GM23338 (cell line): ENCODE data around the gene LRBA. TPM values are rescaled to one million over a fixed set of nuclear protein-coding genes. Genes with fewer than 3 reads are reported as not detected.

Source experiments
- ATAC-seq: fragments of 200-7000 bp; cut with Tn5 transposase; 3 replicates; pipeline ENCODE4 v1.9.1; 2020
- DNase-seq: peaks from one replicate; pipeline ENCODE4 v3.0.0-alpha.2; 2015; ENCODE audit warnings: low spot score
- H2AFZ ChIP-seq: fragments of 200-600 bp; sonication (generic); 2 replicates; pipeline ENCODE4 v1.8.0; 2016; ENCODE audit warnings: antibody characterized with exemption, mild to moderate bottlenecking, moderate library complexity
- H3F3A ChIP-seq: fragments of 200-600 bp; sonication (generic); replicated peaks from 2 replicates; pipeline ENCODE4 v1.8.0; 2017; ENCODE audit warnings: antibody characterized with exemption, mixed run types, low read depth
- H3K27ac ChIP-seq: fragments of 200-600 bp; sonication (generic); 2 replicates; pipeline ENCODE4 v1.6.1; 2016; ENCODE audit warnings: low read depth
- H3K27me3 ChIP-seq: fragments of 200-600 bp; sonication (generic); 2 replicates; pipeline ENCODE4 v1.8.0; 2016; ENCODE audit warnings: mild to moderate bottlenecking, mixed run types, moderate library complexity; ENCODE audit not compliant: insufficient read depth
- H3K36me3 ChIP-seq: fragments of 200-600 bp; sonication (generic); 2 replicates; pipeline ENCODE4 v1.8.0; 2016; ENCODE audit warnings: mild to moderate bottlenecking; ENCODE audit not compliant: insufficient read depth
- H3K4me1 ChIP-seq: fragments of 200-600 bp; sonication (generic); 2 replicates; pipeline ENCODE4 v1.8.0; 2016; ENCODE audit warnings: mild to moderate bottlenecking, moderate library complexity; ENCODE audit not compliant: insufficient read depth
- H3K4me2 ChIP-seq: fragments of 200-600 bp; sonication (generic); 2 replicates; pipeline ENCODE4 v1.7.1; 2017; ENCODE audit warnings: mixed run types
- H3K4me3 ChIP-seq: fragments of 200-600 bp; sonication (generic); 2 replicates; pipeline ENCODE4 v1.6.1; 2016; ENCODE audit warnings: mixed run types
- H3K79me2 ChIP-seq: fragments of 200-600 bp; sonication (generic); replicated peaks from 2 replicates; pipeline ENCODE4 v1.8.0; 2017; ENCODE audit warnings: mild to moderate bottlenecking; ENCODE audit not compliant: insufficient read depth
- H3K9me2 ChIP-seq: fragments of 200-600 bp; sonication (generic); 2 replicates; pipeline ENCODE4 v1.8.0; 2017; ENCODE audit not compliant: insufficient read depth
- H4K20me1 ChIP-seq: fragments of 200-600 bp; sonication (generic); replicated peaks from 2 replicates; pipeline ENCODE4 v1.8.0; 2017; ENCODE audit warnings: mild to moderate bottlenecking; ENCODE audit not compliant: insufficient read depth
- H3K27ac Mint-ChIP-seq: 2 replicates; pipeline ENCODE4 v1.8.0; 2020; ENCODE audit warnings: inconsistent platforms, mild to moderate bottlenecking, moderate library complexity, mixed read lengths
- H3K27me3 Mint-ChIP-seq: 3 replicates; pipeline ENCODE4 v1.8.0; 2022; ENCODE audit warnings: low read depth, mild to moderate bottlenecking, moderate library complexity, mixed read lengths, inconsistent platforms; ENCODE audit not compliant: insufficient read depth, poor library complexity
- H3K36me3 Mint-ChIP-seq: 3 replicates; pipeline ENCODE4 v1.8.0; 2021; ENCODE audit warnings: low read depth, mild to moderate bottlenecking, inconsistent platforms, moderate library complexity, mixed read lengths
- H3K4me1 Mint-ChIP-seq: 3 replicates; pipeline ENCODE4 v1.8.0; 2020; ENCODE audit warnings: mild to moderate bottlenecking, inconsistent platforms, mixed read lengths
- H3K4me3 Mint-ChIP-seq: 3 replicates; pipeline ENCODE4 v1.8.0; 2021; ENCODE audit warnings: moderate library complexity, mild to moderate bottlenecking, inconsistent platforms, mixed read lengths
- H3K9me3 Mint-ChIP-seq: 3 replicates; pipeline ENCODE4 v1.8.0; 2020; ENCODE audit warnings: moderate library complexity, mild to moderate bottlenecking, inconsistent platforms, mixed read lengths
- EZH2phosphoT487 ChIP-seq: fragments of 200-600 bp; sonication (generic); IDR thresholded peaks from one replicate; pipeline ENCODE4 v1.8.1; 2018; ENCODE audit warnings: antibody characterized with exemption; ENCODE audit not compliant: unreplicated experiment
- POLR2AphosphoS5 ChIP-seq: IDR thresholded peaks from 2 replicates; pipeline ENCODE4 v1.6.1; 2016; ENCODE audit warnings: antibody characterized with exemption, low read depth
- ZNF331 ChIP-seq: fragments of 250-450 bp; sonication (Bioruptor Pico); IDR thresholded peaks from 2 replicates; pipeline ENCODE4 v1.5.0; 2020; ENCODE audit warnings: low read depth, mild to moderate bottlenecking, moderate library complexity
- ZNF462 ChIP-seq: fragments of 250-450 bp; sonication (Bioruptor Pico); IDR thresholded peaks from 2 replicates; pipeline ENCODE4 v1.5.0; 2020; ENCODE audit warnings: mild to moderate bottlenecking, moderate library complexity
- polyA plus RNA-seq: library from polyadenylated mRNA; unstranded; fragments of >200 nt; fragmentation: Nextera tagmentation; extraction: Ambion mirVana; gene quantifications from 2 replicates; pipeline ENCODE4 v1.2.1, GENCODE V29; 2016
- total RNA-seq: library from RNA; depleted of rRNA; stranded (reverse); fragments of >200 nt; shearing (Covaris generic); gene quantifications from 2 replicates; pipeline ENCODE4 v1.2.3, GENCODE V29; 2014

Gene LRBA
- total and polyA plus RNA-seq, 2 experiments from 2014 or later, result 23.3 to 126 TPM

- H3K4me2 ChIP-seq, result no peak overlapping the region
- H3K4me1 Mint-ChIP-seq, result peaks cover 13% of the 10 kb centered on the region
- H3K27ac Mint-ChIP-seq, result no peak overlapping the region
- no peak overlapping the region for H3K4me3 ChIP-seq
- no peak for TF ChIP-seq ZNF462 (CRISPR knock-in tag)
- no peak for TF ChIP-seq ZNF331 (CRISPR knock-in tag)
- no peak for TF ChIP-seq POLR2AphosphoS5
- no peak for TF ChIP-seq EZH2phosphoT487
- peaks cover 2% of the 10 kb centered on the region for H3K27me3 Mint-ChIP-seq
- H3K79me2 ChIP-seq, result no peaks in the 10 kb centered on the region
- no peaks in the 10 kb centered on the region for H3K27me3 ChIP-seq
- H3K27ac ChIP-seq, result no peak overlapping the region
- H3F3A ChIP-seq, result no peaks in the 10 kb centered on the region
- DNase-seq (peak; percentile 15), ATAC-seq (peak; percentile 47; the same call in 2 of the 3 replicates)
- H3K36me3 Mint-ChIP-seq, result 0 out of 3 replicates have a peak, but pooled peaks cover 2% of the 10 kb centered on the region
- H2AFZ ChIP-seq, result no peak overlapping the region
- H3K36me3 ChIP-seq, result no peaks in the 10 kb centered on the region
- H3K9me2 ChIP-seq, result no peaks in the 10 kb centered on the region
- no peaks in the 10 kb centered on the region; the same call in 2 of the 3 replicates for H3K9me3 Mint-ChIP-seq
- H3K4me1 ChIP-seq, result peaks cover 2% of the 10 kb centered on the region
- 0 out of 2 replicates have a peak, but pooled peaks cover 3% of the 10 kb centered on the region for H4K20me1 ChIP-seq
- no peak overlapping the region for H3K4me3 Mint-ChIP-seq
Observed at GRCh38 chr4:150342945-150343344, 672.1 kb downstream of the LRBA start.

- H3K4me2 ChIP-seq, result no peak overlapping the region
- DNase-seq (peak; percentile 44), ATAC-seq (peak; percentile 23; the same call in 2 of the 3 replicates)
- H3K27ac ChIP-seq, result no peak overlapping the region
- no peaks in the 10 kb centered on the region for H3K9me2 ChIP-seq
- no peaks in the 10 kb centered on the region for H3K79me2 ChIP-seq
- H4K20me1 ChIP-seq, result 0 out of 2 replicates have a peak, but pooled peaks cover 1% of the 10 kb centered on the region
- H2AFZ ChIP-seq, result no peak overlapping the region
- H3K4me1 Mint-ChIP-seq, result peaks cover 12% of the 10 kb centered on the region
- H3K36me3 ChIP-seq, result no peaks in the 10 kb centered on the region
- no peaks in the 10 kb centered on the region for H3K27me3 ChIP-seq
- 0 out of 3 replicates have a peak, but pooled peaks cover 2% of the 10 kb centered on the region for H3K36me3 Mint-ChIP-seq
- H3K4me3 ChIP-seq, result no peak overlapping the region
- peaks cover 12% of the 10 kb centered on the region for H3K4me1 ChIP-seq
- H3K27me3 Mint-ChIP-seq, result peaks cover 2% of the 10 kb centered on the region
- H3K27ac Mint-ChIP-seq, result no peak overlapping the region
- H3K4me3 Mint-ChIP-seq, result no peak overlapping the region
- H3F3A ChIP-seq, result no peaks in the 10 kb centered on the region
- no peaks in the 10 kb centered on the region; the same call in 2 of the 3 replicates for H3K9me3 Mint-ChIP-seq
- TF ChIP-seq ZNF462 (CRISPR knock-in tag), result no peak
Observed at GRCh38 chr4:150337734-150338133, 677.4 kb downstream of the LRBA start.
